GM19043 (cell line): ENCODE measurements around the gene ERO1B.

Experiments used
- ATAC-seq: cut with Tn5 transposase; IDR thresholded peaks from one replicate; pipeline ENCODE4 v1.9.1; 2021; ENCODE audit warnings: low read depth; ENCODE audit not compliant: unreplicated experiment

Gene ERO1B

GRCh38 chr1:236257216-236257615 is 24.5 kb downstream of the ERO1B start:
- ATAC-seq, result no peak

- no peak for ATAC-seq
These were observed 27.7 kb downstream of the ERO1B start for GRCh38 chr1:236253918-236254637.

GRCh38 chr1:236253119-236253518 is 28.6 kb downstream of the ERO1B start:
- no peak for ATAC-seq

GRCh38 chr1:236251587-236251986 is 30.2 kb downstream of the ERO1B start:
- no peak for ATAC-seq

- no peak for ATAC-seq
These were observed 34.5 kb downstream of the ERO1B start for GRCh38 chr1:236247286-236247685.

- ATAC-seq, result no peak
These were observed 39.2 kb downstream of the ERO1B start for GRCh38 chr1:236242568-236242967.

GRCh38 chr1:236240675-236241074 is 41.1 kb downstream of the ERO1B start:
- ATAC-seq, result no peak

GRCh38 chr1:236239092-236239585 is 42.6 kb downstream of the ERO1B start:
- no peak for ATAC-seq

- no peak for ATAC-seq
These were observed 46.6 kb downstream of the ERO1B start for GRCh38 chr1:236235116-236235515.

GRCh38 chr1:236228411-236228810 is 53.3 kb downstream of the ERO1B start:
- ATAC-seq, result no peak

GRCh38 chr1:236222632-236223031 is 59.1 kb downstream of the ERO1B start:
- no peak for ATAC-seq

GRCh38 chr1:236220473-236220872 is 61.3 kb downstream of the ERO1B start:
- no peak for ATAC-seq

GRCh38 chr1:236214761-236215160 is 67.0 kb downstream of the ERO1B start:
- no peak for ATAC-seq

GRCh38 chr1:236213534-236213933 is 68.2 kb downstream of the ERO1B start:
- ATAC-seq, result no peak

GRCh38 chr1:236211815-236212214 is 69.9 kb downstream of the ERO1B start:
- ATAC-seq, result no peak

- no peak for ATAC-seq
These were observed 72.0 kb downstream of the ERO1B start for GRCh38 chr1:236209713-236210112.

- ATAC-seq, result no peak
These were observed 72.6 kb downstream of the ERO1B start for GRCh38 chr1:236209185-236209584.

GRCh38 chr1:236207569-236207968 is 74.2 kb downstream of the ERO1B start:
- no peak for ATAC-seq

- ATAC-seq, result no peak
These were observed 74.6 kb downstream of the ERO1B start for GRCh38 chr1:236207121-236207520.

GRCh38 chr1:236206548-236206947 is 75.2 kb downstream of the ERO1B start:
- no peak for ATAC-seq

GRCh38 chr1:236204656-236205055 is 77.1 kb downstream of the ERO1B start:
- no peak for ATAC-seq

- ATAC-seq, result no peak
These were observed 77.7 kb downstream of the ERO1B start for GRCh38 chr1:236204039-236204438.

- ATAC-seq, result no peak
These were observed 80.0 kb downstream of the ERO1B start for GRCh38 chr1:236201786-236202185.
